Stimulated activated CD4-positive, alpha-beta T cell treated with anti-CD3 and anti-CD28 coated beads, Interleukin-4, amount 100 ng/mL, for 4 hours (primary cell): ENCODE results near the gene THADA.

Experiments
- DNase-seq, 2 experiments: peaks; one replicate each; pipeline ENCODE4 v3.0.0-alpha.2; 2020

THADA gene

GRCh38 chr2:43228756-43229659, 366.8 kb downstream of the THADA start:
- no peak for DNase-seq

- no peak for DNase-seq
These were observed 367.5 kb downstream of the THADA start for GRCh38 chr2:43228321-43228751.

GRCh38 chr2:43227830-43228281, 368.0 kb downstream of the THADA start:
- DNase-seq = no peak

GRCh38 chr2:43226955-43227829, 368.6 kb downstream of the THADA start:
- DNase-seq = peak; percentile 64 to 71

- DNase-seq = peak; percentile 94 to 96
These were observed 369.3 kb downstream of the THADA start, which contains the start of gene ZFP36L2 for GRCh38 chr2:43226558-43226954. ZFP36L2 (minus strand) TSS chr2:43226606; CDS start chr2:43226315, 291 bp downstream.

- peak; percentile 49 to 68 for DNase-seq
These were observed 369.9 kb downstream of the THADA start for GRCh38 chr2:43225788-43226557.

GRCh38 chr2:43225093-43225787, 370.6 kb downstream of the THADA start:
- DNase-seq = peak; percentile 52 to 56

GRCh38 chr2:43224571-43225092, 371.2 kb downstream of the THADA start:
- DNase-seq = peak in 1 of 2 experiments; percentile 43

- peak; percentile 61 to 68 for DNase-seq
These were observed 371.7 kb downstream of the THADA start for GRCh38 chr2:43224131-43224570.

GRCh38 chr2:43223521-43224001, 372.3 kb downstream of the THADA start:
- no peak for DNase-seq

- DNase-seq = no peak
These were observed 373.1 kb downstream of the THADA start for GRCh38 chr2:43222475-43223309.

- DNase-seq = peak; percentile 33 to 34
These were observed 373.9 kb downstream of the THADA start for GRCh38 chr2:43221763-43222474.

- DNase-seq = peak in 1 of 2 experiments; percentile 24
These were observed 374.6 kb downstream of the THADA start for GRCh38 chr2:43221124-43221762.

GRCh38 chr2:43220760-43221123, 375.1 kb downstream of the THADA start:
- no peak for DNase-seq

GRCh38 chr2:43220229-43220751, 375.5 kb downstream of the THADA start:
- peak in 1 of 2 experiments; percentile 48 for DNase-seq

GRCh38 chr2:43219383-43220228, 376.2 kb downstream of the THADA start:
- peak; percentile 58 to 59 for DNase-seq

- DNase-seq = peak; percentile 32 to 85
These were observed 377.0 kb downstream of the THADA start for GRCh38 chr2:43218702-43219382.
